Measurements from ENCODE around the gene PLOD1.
A peak's percentile ranks its signal among the peaks of the same experiment; 100 is the strongest.

PLOD1 gene

DNA sequence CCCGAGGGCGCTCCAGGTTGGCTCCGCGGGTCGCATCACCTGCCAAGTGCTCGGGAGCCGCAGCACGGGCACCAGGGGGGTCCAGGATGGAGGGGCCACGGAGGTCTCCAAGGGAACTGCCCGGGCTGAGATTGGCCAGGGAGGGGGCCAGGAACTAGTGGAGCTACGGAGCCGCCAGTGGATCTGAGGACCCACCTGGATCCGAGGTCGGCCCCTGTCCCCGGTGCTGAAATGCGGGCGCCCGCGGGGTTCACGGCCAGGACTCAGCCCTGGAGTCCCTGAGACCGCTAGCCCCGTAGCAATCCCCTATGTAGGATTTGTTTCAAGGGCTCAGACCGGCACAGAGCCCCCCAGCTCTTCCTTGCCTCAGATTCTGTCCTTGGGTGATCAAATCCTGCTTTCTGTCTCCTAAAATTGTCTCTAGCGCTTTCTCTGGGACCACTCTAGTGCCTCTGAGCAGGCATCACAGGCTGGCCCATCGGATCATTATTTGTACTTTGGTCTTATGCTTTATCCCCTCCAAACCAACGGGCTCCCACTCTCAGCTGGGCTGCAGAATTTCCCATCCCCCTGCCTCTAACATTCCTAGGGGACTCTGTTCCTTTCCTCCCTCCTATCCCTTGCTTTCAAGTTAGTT lies 35.6 kb upstream of the PLOD1 start:
- TF ChIP-seq, protein P1, sequence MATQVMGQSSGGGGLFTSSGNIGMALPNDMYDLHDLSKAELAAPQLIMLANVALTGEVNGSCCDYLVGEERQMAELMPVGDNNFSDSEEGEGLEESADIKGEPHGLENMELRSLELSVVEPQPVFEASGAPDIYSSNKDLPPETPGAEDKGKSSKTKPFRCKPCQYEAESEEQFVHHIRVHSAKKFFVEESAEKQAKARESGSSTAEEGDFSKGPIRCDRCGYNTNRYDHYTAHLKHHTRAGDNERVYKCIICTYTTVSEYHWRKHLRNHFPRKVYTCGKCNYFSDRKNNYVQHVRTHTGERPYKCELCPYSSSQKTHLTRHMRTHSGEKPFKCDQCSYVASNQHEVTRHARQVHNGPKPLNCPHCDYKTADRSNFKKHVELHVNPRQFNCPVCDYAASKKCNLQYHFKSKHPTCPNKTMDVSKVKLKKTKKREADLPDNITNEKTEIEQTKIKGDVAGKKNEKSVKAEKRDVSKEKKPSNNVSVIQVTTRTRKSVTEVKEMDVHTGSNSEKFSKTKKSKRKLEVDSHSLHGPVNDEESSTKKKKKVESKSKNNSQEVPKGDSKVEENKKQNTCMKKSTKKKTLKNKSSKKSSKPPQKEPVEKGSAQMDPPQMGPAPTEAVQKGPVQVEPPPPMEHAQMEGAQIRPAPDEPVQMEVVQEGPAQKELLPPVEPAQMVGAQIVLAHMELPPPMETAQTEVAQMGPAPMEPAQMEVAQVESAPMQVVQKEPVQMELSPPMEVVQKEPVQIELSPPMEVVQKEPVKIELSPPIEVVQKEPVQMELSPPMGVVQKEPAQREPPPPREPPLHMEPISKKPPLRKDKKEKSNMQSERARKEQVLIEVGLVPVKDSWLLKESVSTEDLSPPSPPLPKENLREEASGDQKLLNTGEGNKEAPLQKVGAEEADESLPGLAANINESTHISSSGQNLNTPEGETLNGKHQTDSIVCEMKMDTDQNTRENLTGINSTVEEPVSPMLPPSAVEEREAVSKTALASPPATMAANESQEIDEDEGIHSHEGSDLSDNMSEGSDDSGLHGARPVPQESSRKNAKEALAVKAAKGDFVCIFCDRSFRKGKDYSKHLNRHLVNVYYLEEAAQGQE (IDR thresholded peaks at IDR 0.05; ENCODE audit: insufficient read depth in 1 of 2, low read depth in 2 of 2, low read length in 2 of 2): peak; percentile 83 to 92
- no peak for TF ChIP-seq TAF1 (IDR thresholded peaks at IDR 0.05; ENCODE audit: borderline replicate concordance, insufficient read depth, low read length)

DNA sequence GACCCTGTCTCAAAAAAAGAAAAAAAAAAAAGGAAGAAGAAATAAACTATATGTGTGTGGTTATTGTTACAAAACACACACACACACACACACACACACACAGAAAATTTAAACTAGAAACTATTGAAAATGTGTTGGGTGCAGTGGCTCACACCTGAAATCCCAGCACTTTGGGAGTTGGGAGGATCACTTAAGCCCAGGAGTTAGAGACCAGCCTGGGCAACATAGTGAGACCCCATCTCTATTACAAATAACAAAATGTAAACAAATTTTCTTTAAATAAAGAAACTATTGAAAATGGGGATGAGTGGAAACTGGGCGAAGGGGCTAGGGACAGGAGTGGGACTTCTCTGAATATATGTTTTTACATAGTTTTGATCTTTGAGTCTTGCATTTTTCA lies 31.3 kb upstream of the PLOD1 start:
- TF ChIP-seq TAF1 (IDR thresholded peaks at IDR 0.05; ENCODE audit: borderline replicate concordance, insufficient read depth, low read length) (no peak), FOXP2 (optimal IDR thresholded peaks at IDR 0.05; ENCODE audit: borderline replicate concordance, extremely low read depth, extremely low read length, insufficient read depth) (no peak), POLR2AphosphoS5 (IDR thresholded peaks at IDR 0.05; ENCODE audit: low read depth, low read length) (no peak), SIN3A (IDR thresholded peaks at IDR 0.05; ENCODE audit: borderline replicate concordance, insufficient read depth, low read length) (no peak)
- TF ChIP-seq, protein P1 (IDR thresholded peaks at IDR 0.05; ENCODE audit: insufficient read depth in 1 of 2, low read depth in 2 of 2, low read length in 2 of 2): no peak

DNA sequence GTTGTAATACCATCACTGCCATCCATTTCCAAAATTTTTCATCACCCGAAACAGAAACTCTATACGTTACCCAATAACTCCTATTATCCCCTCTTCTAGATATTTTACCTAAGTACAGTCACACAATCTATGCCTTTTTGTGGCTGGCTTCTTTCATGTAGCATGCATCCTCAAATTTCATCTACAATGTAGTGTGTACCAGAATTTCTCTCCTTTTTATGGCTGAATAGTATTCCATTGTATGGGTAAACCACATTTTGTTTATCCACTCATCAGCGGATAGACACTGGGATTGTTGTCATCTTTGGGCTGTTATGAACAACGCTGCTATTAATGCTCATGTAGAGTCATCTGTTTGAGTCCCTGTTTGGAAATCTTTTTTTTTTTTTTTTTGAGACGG lies 29.5 kb upstream of the PLOD1 start:
- TF ChIP-seq FOXP2 (optimal IDR thresholded peaks at IDR 0.05; ENCODE audit: borderline replicate concordance, extremely low read depth, extremely low read length, insufficient read depth) (no peak), TAF1 (IDR thresholded peaks at IDR 0.05; ENCODE audit: borderline replicate concordance, insufficient read depth, low read length) (no peak), SIN3A (IDR thresholded peaks at IDR 0.05; ENCODE audit: borderline replicate concordance, insufficient read depth, low read length) (no peak), POLR2AphosphoS5 (IDR thresholded peaks at IDR 0.05; ENCODE audit: low read depth, low read length) (no peak)
- TF ChIP-seq, protein P1 (IDR thresholded peaks at IDR 0.05; ENCODE audit: insufficient read depth in 1 of 2, low read depth in 2 of 2, low read length in 2 of 2): no peak

DNA sequence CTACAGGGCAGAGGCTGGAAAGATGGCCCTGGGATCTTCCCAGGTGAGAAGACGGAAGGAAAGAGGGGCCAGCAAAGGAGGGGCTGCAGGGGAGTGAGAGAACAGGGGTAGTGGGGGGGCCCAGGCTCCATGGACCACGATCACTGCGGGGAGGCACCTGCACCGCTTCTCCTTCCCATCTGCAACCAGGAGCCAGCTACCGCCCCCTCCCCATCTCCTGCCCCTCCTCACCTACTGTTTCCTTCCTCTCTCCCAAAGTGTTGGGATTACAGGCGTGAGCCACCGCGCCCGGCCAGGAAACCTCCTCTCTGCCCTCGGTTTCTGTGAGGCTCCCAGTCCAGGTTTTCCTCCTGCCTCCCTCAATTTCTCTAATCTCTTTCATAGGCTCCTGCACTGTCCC lies 27.6 kb upstream of the PLOD1 start:
- TF ChIP-seq FOXP2 (optimal IDR thresholded peaks at IDR 0.05; ENCODE audit: borderline replicate concordance, extremely low read depth, extremely low read length, insufficient read depth) (no peak), SIN3A (IDR thresholded peaks at IDR 0.05; ENCODE audit: borderline replicate concordance, insufficient read depth, low read length) (no peak), TAF1 (IDR thresholded peaks at IDR 0.05; ENCODE audit: borderline replicate concordance, insufficient read depth, low read length) (no peak), POLR2AphosphoS5 (IDR thresholded peaks at IDR 0.05; ENCODE audit: low read depth, low read length) (no peak)
- TF ChIP-seq, protein P1 (IDR thresholded peaks at IDR 0.05; ENCODE audit: insufficient read depth in 1 of 2, low read depth in 2 of 2, low read length in 2 of 2): no peak

Data from PFSK-1 (cell line).